GM10266 (cell line): ENCODE measurements around the gene ZNF423.
A peak's percentile ranks its signal among the peaks of the same experiment; 100 is the strongest.

Source experiments
- DNase-seq: peaks from one replicate; pipeline ENCODE4 v3.0.0; 2012; ENCODE audit errors: extremely low spot score
- TF ChIP-seq, protein P1 (sequence below): IDR thresholded peaks from 2 replicates; pipeline ENCODE4 v1.5.1; 2012; ENCODE audit warnings: mild to moderate bottlenecking, low read depth; ENCODE audit not compliant: control insufficient read depth, insufficient read depth; ENCODE audit errors: missing control alignments

ZNF423 gene

DNA sequence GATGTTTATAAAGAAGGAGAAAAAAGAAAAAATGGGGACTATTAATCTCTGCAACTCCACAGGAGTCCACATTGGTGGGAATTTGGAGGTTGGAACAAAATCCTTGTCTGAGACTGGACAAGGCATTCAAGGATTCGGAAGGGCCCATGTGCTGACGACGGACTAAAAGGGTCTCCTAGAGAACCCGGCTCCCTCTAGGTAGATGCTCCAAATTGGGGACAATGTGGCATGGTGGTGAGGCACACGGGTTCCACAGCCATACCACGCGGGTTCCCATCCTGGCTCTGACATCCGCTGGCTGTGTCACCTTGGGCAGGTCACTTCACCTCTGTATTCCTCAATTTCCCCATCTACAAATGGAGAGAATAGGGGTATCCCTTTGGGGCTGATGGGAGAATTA, 254.9 kb downstream of the ZNF423 start:
- DNase-seq, result no peak
- TF ChIP-seq, protein P1, sequence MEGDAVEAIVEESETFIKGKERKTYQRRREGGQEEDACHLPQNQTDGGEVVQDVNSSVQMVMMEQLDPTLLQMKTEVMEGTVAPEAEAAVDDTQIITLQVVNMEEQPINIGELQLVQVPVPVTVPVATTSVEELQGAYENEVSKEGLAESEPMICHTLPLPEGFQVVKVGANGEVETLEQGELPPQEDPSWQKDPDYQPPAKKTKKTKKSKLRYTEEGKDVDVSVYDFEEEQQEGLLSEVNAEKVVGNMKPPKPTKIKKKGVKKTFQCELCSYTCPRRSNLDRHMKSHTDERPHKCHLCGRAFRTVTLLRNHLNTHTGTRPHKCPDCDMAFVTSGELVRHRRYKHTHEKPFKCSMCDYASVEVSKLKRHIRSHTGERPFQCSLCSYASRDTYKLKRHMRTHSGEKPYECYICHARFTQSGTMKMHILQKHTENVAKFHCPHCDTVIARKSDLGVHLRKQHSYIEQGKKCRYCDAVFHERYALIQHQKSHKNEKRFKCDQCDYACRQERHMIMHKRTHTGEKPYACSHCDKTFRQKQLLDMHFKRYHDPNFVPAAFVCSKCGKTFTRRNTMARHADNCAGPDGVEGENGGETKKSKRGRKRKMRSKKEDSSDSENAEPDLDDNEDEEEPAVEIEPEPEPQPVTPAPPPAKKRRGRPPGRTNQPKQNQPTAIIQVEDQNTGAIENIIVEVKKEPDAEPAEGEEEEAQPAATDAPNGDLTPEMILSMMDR, result no peak

DNA sequence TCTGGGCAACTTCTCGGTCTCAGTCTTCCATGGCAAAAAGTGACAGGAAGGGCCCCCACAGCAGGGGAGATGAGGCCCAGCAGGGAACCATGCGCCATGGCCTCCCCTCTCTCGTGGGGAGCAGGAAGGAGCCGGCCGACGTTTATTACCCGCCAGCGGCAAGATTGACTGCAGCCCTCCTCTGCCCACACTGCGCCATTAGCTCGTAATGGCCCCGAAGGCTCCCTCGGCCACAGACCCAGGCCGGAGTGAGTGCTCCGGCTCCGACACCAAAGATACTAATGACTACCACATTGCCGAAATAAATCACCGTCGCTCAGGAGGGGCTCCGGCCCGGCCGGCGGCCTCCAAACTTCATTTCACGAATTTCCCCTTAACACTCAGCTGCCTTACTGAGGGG, 255.4 kb downstream of the ZNF423 start:
- TF ChIP-seq, protein P1, result no peak
- no peak for DNase-seq

DNA sequence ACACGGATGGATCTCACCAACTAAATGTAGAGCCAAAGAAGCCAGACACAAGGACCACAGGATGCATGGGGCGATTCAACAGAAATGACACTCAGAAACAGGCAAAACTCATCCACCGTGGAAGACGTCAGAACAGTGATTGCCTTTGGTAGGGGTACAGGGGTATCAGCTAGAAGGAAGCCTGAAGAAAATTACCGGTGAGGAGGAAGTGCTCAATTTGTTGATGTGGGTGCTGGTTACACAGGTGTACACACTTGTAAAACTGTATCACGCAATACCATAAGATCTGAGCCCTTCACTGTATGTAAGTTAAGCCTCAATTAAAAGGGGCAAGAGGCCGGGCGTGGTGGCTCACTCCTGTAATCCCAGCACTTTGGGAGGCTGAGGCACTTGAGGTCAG, 256.2 kb downstream of the ZNF423 start:
- TF ChIP-seq, protein P1, result no peak
- DNase-seq, result no peak

DNA sequence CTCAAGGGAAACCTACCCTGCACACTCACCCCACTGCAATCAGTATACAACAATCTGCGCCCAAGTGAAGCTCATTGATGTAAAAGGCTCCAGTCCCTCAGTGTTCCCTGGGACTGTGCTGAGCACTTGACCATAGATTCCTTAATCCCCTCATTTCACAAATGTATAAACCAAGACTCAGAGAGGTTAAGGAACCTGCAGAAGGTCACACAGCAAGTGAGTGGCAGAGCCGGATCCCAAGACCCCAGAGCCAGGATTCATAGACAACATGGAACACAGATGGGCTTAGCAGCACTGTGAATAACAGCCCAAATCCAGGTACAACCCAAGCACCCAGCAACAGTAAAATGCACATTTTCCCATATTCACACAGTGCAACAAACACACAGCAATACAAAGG, 256.6 kb downstream of the ZNF423 start:
- DNase-seq, result no peak
- TF ChIP-seq, protein P1, result no peak

DNA sequence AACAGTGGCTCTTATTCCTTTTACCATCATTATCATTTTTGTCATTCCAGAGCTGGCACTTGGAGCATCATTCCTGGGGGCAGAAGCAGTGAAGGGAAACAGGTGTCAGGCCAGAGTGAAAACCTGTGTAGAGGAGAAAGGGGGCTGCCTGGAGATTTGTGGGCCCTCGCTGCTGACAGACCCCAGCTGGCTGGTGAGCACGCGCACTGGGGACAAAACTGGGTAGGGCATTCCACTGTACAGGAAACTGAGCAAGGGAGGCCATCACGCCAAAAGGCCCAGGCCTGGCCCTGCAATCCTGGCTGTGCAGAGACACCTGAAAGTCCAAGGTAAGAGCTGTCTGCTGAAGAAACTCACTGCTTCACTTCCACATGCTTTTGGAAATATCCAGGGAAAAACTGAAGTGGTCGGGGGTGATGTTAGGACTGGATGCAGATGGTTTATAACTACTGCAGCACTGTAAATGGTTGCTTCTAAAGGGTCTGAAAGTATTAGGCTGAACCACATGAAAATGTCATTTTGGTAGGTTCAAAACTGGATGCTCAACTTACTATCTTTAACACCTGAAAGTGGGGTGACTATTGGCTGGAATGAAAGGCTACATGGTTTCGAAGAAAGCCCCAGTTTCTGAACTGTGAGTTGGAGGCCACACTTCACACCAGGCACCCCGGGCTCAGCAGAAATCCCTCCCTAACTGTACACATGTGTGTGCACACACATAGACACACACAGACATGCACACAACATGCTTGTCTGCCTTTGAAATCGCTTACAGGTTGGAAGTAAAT, 257.3 kb downstream of the ZNF423 start:
- TF ChIP-seq, protein P1, result no peak
- DNase-seq, result peak; percentile 72

DNA sequence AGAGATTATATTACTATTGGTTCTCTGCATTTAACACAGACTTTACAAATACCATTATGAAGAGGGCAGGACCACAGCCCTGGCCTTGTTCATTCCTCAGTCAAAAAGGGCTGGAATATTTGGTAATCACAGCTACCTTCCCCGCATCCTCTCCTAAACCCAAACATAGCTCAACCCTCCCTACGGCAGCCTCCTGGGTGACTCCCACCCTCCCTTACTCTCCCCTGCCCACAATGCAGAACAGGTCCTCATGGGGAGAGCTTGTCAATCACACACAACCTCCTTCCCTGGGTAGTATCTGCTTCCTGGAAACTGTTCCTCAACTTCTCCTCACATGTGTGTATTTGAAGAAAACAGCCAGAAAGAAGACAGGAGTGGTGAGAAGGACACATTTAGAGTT, 258.1 kb downstream of the ZNF423 start:
- TF ChIP-seq, protein P1, result no peak
- DNase-seq, result no peak

DNA sequence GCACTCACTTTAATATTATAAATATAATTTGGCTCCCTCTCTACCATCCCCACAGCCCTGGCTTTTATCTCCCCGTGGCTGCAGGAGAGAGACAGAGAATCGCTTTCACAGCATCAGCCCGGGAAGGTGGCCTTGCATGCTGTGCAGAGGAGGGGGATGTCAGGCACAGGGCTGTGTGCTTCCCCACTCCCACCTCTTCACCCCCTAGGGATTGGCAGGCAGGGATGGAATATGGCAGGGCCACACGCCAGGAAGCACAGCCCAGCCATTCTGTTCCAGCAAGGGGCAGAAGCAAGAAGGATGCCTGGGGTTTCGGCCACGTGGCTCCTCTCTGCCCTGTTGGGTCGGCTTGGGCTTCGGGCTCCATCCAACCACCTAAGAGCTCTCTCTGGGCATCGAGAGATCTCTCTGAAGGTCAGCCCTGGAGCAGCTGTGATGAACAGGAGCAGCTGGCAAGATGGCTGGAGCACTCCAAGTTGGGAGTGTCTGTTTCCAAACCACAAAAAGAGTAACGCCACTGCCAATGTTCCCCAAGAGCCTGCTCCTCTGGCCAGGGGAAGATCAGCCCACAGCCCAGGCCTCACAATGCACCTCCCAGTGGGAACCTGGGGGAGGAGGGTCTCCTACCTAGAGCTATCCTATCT, 259.1 kb downstream of the ZNF423 start:
- TF ChIP-seq, protein P1, result no peak
- no peak for DNase-seq
